Cardiac muscle cell (in vitro differentiated cells and primary cell): Measurements from ENCODE around the gene VSTM1. TPM values are rescaled to one million over a fixed set of nuclear protein-coding genes. Genes with fewer than 3 reads are reported as not detected.

ENCODE experiments used
- DNase-seq, 2 donors: peaks; one replicate each; pipeline versions ENCODE4 v3.0.0 to v3.0.0-alpha.2; 2010 to 2017; ENCODE audit warnings: low read depth in 1 of 2, low spot score in 1 of 2
- H3K27ac ChIP-seq: fragments of 200-600 bp; sonication (generic); 2 replicates; pipeline ENCODE4 v1.5.1; 2016
- H3K27me3 ChIP-seq: fragments of 200-600 bp; sonication (generic); 2 replicates; pipeline ENCODE4 v1.6.0; 2016; ENCODE audit warnings: control low read depth
- H3K36me3 ChIP-seq: fragments of 200-600 bp; sonication (generic); 2 replicates; pipeline ENCODE4 v1.5.1; 2016; ENCODE audit warnings: control low read depth
- H3K4me1 ChIP-seq: fragments of 200-600 bp; sonication (generic); 2 replicates; pipeline ENCODE4 v1.8.1; 2017; ENCODE audit warnings: low read depth, mild to moderate bottlenecking, mixed run types
- H3K4me3 ChIP-seq: fragments of 200-600 bp; sonication (generic); 2 replicates; pipeline ENCODE4 v1.5.1; 2016; ENCODE audit warnings: mild to moderate bottlenecking
- H3K9me3 ChIP-seq: fragments of 200-600 bp; sonication (generic); 2 replicates; pipeline ENCODE4 v1.5.1; 2017; ENCODE audit warnings: low read depth, mild to moderate bottlenecking, control low read depth
- polyA plus RNA-seq: library from polyadenylated mRNA; unstranded; fragments of >200 nt; fragmentation: Nextera tagmentation; extraction: Ambion mirVana; gene quantifications from 2 replicates; pipeline ENCODE4 v1.2.1, GENCODE V29; 2016
- total RNA-seq: library from RNA; depleted of rRNA; stranded (reverse); fragments of >200 nt; gene quantifications from 2 replicates; pipeline ENCODE4 v1.2.3, GENCODE V29; 2016
- TF ChIP-seq, protein P1 (sequence below): IDR thresholded peaks from 2 replicates; pipeline ENCODE4 v1.5.1; 2012; ENCODE audit warnings: low read depth, mild to moderate bottlenecking, low read length

The VSTM1 gene
- total and polyA plus RNA-seq, 2 experiments from 2014 or later: not detected

GRCh38 chr19:54002495-54003315 is 61.0 kb downstream of the VSTM1 start:
- no peaks in the 10 kb centered on the region for H3K4me1 ChIP-seq
- TF ChIP-seq, protein P1, sequence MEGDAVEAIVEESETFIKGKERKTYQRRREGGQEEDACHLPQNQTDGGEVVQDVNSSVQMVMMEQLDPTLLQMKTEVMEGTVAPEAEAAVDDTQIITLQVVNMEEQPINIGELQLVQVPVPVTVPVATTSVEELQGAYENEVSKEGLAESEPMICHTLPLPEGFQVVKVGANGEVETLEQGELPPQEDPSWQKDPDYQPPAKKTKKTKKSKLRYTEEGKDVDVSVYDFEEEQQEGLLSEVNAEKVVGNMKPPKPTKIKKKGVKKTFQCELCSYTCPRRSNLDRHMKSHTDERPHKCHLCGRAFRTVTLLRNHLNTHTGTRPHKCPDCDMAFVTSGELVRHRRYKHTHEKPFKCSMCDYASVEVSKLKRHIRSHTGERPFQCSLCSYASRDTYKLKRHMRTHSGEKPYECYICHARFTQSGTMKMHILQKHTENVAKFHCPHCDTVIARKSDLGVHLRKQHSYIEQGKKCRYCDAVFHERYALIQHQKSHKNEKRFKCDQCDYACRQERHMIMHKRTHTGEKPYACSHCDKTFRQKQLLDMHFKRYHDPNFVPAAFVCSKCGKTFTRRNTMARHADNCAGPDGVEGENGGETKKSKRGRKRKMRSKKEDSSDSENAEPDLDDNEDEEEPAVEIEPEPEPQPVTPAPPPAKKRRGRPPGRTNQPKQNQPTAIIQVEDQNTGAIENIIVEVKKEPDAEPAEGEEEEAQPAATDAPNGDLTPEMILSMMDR: no peak
- H3K9me3 ChIP-seq: no peaks in the 10 kb centered on the region
- no peaks in the 10 kb centered on the region for H3K36me3 ChIP-seq
- no peak overlapping the region for H3K4me3 ChIP-seq
- no peak for DNase-seq
- H3K27ac ChIP-seq: no peak overlapping the region
- peaks cover 6% of the 10 kb centered on the region for H3K27me3 ChIP-seq

DNA sequence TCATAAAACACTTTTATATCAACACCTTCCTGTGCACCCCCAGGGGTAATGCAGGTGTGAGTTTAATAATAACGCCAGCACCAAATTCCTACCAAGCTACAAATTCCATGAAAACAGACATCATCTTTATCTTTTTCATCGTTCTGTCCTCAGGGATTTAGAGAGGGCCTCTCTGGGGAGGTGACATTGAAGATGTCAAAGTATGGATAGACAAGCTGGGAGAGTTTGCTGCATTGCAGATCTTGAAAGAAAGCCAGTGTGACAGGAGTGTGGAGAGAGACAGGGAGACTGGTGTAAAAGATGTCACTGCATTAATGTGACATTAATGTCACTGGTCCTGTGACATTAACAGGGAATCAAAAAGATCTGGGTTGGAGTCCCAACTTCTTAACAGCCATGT is 62.2 kb downstream of the VSTM1 start:
- TF ChIP-seq, protein P1: no peak
- no peak for DNase-seq
- Histone ChIP-seq H3K27me3 (peaks cover 6% of the 10 kb centered on the region), H3K4me3 (no peak overlapping the region), H3K27ac (no peak overlapping the region), H3K36me3 (no peaks in the 10 kb centered on the region), H3K9me3 (no peaks in the 10 kb centered on the region), H3K4me1 (no peaks in the 10 kb centered on the region)

- TF ChIP-seq, protein P1: no peak
Observed at GRCh38 chr19:53999694-54000093, 64.0 kb downstream of the VSTM1 start.

DNA sequence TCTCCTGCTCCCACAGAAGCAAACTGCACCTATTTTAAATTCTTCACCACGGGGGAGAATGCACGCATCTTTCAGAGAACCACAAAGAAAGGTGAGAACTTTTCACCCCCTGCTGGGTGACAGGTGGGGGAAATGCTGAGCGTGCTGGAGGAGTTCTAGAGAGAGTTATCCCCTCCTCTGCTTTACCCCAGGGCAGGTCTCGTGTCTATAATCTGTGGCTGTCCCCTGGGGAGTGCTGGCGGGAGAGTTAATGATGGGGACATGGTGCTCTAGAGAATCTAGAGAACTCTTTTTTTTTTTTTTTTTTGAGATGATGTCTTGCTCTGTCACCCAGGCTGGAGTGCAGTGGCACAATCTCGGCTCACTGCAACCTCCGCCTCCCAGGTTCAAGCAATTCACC is 65.5 kb downstream of the VSTM1 start:
- Histone ChIP-seq H3K9me3 (no peaks in the 10 kb centered on the region), H3K4me1 (no peaks in the 10 kb centered on the region), H3K27ac (no peak overlapping the region), H3K36me3 (no peaks in the 10 kb centered on the region), H3K27me3 (peaks cover 6% of the 10 kb centered on the region), H3K4me3 (no peak overlapping the region)
- TF ChIP-seq, protein P1: no peak
- DNase-seq: no peak

More at GRCh38 chr19:53999694-54000093, 64.0 kb downstream of the VSTM1 start:
- Histone ChIP-seq H3K4me3 (no peak overlapping the region), H3K27ac (no peak overlapping the region), H3K36me3 (no peaks in the 10 kb centered on the region), H3K9me3 (no peaks in the 10 kb centered on the region), H3K4me1 (no peaks in the 10 kb centered on the region), H3K27me3 (peaks cover 6% of the 10 kb centered on the region)
- DNase-seq: no peak

GRCh38 chr19:53994811-53995210 is 68.9 kb downstream of the VSTM1 start:
- no peak overlapping the region for H3K27ac ChIP-seq
- no peaks in the 10 kb centered on the region for H3K36me3 ChIP-seq

More at GRCh38 chr19:53994811-53995210, 68.9 kb downstream of the VSTM1 start:
- no peaks in the 10 kb centered on the region for H3K9me3 ChIP-seq
- TF ChIP-seq, protein P1: no peak
- no peak overlapping the region for H3K4me3 ChIP-seq
- H3K4me1 ChIP-seq: peaks cover 7% of the 10 kb centered on the region
- H3K27me3 ChIP-seq: no peaks in the 10 kb centered on the region
- DNase-seq: no peak
